Stimulated activated CD8-positive, alpha-beta memory T cell treated with anti-CD3 and anti-CD28 coated beads, Interleukin-15, amount 100 ng/mL, for 48 hours (primary cell): Measurements from ENCODE around the gene VAC14.
"Not testable (repeated sequence)": the region's sequence is repeated elsewhere in the genome, so short reads cannot be mapped to it uniquely, and the experiment has no call there.

Source experiments
- DNase-seq, 2 donors: peaks; one replicate each; pipeline ENCODE4 v3.0.0-alpha.2; 2020; ENCODE audit warnings: low read depth in 2 of 2

The VAC14 gene

DNA sequence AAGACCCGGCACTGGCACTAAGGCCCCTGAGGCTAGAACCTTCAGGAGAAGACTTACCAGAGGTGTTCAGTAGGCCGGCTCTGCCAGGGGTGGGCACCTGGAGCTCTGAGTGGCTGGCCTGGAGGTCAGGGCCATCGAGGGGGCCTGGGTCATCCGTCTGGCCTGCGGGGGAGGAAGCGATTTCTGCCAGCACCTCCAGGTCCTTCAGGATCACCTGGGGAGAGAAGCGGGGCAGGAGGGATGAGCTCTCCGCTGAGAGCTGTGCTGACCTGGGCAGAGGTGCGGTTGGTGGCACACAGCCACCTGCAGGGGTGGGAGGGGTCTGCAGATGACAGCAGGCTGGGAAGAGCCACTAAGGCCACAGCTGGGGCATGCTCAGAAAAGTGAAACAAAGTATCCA lies 56.6 kb downstream of the VAC14 start:
- no peak for DNase-seq

- no peak for DNase-seq
Observed at GRCh38 chr16:70743791-70744190, 57.2 kb downstream of the VAC14 start.

GRCh38 chr16:70742967-70743366 lies 58.0 kb downstream of the VAC14 start:
- DNase-seq = not testable (repeated sequence)

DNA sequence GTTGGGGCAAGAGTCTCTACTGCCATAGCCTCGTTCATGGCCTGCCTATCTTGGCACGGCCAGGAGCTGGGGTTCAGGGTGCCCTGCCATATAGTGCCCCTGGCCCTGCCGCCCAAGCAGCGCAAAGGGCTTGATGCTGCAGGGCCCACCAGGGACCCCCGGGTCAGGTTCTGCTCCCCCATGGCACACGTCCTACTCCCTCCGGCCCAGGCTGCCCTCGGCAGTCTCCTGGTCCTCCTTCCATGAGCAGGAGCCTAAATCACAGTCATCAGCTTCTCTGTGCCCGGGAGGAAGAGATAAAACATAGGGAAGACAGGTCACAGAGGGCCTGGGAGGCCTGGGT lies 59.2 kb downstream of the VAC14 start:
- DNase-seq = no peak

DNA sequence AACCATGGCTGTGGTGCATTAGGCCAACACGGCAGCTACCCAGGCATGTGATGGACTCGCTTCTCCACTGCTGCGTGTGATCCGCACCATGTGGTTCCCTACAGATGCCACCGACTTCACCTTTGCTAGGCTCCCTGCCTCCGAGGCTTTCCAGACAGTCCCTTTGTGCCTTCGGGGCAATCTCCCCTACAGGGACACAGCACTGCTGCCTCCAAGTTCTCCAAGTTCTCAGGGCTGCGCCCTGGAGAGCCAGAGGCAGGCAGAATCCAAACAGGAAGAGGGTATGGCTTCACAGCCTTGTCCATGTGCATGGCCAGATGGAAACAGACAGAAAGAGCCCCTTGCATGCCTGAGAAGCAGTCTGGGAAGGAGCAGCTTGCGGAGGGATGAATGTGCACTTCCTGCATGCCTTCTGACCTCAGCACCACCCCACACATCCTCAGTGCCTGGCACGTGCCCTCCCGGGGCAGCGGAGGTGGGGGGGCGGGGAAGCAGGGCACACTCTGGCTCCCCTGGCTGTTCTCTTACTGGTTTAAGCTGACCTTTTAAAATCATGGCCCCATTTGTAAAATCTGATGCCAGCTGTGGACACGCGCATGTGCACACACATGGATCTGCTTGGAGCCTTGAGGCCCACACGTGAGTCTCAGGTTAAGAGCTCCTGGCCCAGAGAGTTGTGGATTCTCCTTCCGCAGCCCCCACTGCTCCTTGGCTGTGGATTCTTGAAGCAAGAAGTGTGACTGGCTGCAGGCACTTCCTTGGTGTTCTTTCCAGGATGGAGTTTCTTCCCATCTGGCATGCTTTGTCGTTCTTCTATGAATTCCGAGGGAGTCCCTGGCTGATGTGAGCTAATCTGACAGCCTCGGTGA lies 59.8 kb downstream of the VAC14 start:
- no peak for DNase-seq

DNA sequence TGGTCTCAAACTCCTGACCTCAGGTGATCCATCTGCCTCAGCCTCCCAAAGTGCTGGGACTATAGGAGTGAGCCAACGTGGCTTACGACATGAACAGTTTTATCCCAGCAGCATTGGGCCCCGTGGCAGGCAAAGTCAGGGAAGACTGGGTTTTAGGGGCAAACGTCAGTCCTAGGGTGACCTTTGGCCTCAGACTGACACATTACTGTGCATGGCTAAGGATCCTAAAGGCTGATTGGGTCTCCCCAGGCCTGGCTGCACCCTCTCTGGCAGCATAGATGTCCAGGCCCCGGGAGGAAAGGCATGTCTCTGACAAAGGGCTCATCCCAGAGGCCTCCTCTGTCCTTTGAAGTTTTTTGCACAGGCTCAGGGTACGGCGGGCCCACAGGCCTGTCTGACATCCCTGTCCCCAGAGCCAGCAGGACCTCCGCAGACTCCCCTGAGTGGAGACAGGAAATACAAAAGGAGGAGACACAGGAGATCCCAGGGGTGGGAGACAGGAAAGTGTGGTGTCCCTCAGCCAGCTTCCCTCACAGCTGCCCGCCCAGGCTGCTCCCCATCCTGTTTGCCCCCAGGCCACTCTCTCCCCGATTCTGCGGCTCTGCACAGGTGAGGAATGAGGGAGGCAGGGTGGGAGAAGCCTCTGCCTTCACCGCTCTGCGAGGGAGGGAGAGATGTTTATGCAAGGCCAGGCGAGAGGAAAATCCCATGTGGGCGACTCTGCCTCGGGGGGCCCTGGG lies 60.6 kb downstream of the VAC14 start:
- no peak for DNase-seq

DNA sequence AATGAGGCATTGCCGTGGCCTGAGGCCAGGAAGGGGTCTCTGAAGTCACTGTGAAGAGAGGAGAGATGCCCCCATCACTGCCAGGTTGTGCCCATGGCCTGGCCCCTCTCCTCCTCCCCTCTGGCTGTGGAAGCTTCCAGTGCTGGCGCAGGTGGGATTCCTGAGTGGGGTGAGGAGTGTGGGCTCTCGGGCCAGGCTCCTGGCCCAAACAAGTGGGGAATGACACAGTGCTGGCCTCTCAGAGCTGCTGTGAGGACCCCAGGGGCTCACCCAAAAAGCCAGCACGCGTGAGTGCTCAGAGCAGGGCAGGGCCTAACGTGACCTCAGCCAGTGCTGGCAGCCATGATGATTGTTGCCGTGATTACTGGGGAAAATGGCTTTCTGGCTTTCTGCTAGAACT lies 61.6 kb downstream of the VAC14 start:
- DNase-seq = no peak

DNA sequence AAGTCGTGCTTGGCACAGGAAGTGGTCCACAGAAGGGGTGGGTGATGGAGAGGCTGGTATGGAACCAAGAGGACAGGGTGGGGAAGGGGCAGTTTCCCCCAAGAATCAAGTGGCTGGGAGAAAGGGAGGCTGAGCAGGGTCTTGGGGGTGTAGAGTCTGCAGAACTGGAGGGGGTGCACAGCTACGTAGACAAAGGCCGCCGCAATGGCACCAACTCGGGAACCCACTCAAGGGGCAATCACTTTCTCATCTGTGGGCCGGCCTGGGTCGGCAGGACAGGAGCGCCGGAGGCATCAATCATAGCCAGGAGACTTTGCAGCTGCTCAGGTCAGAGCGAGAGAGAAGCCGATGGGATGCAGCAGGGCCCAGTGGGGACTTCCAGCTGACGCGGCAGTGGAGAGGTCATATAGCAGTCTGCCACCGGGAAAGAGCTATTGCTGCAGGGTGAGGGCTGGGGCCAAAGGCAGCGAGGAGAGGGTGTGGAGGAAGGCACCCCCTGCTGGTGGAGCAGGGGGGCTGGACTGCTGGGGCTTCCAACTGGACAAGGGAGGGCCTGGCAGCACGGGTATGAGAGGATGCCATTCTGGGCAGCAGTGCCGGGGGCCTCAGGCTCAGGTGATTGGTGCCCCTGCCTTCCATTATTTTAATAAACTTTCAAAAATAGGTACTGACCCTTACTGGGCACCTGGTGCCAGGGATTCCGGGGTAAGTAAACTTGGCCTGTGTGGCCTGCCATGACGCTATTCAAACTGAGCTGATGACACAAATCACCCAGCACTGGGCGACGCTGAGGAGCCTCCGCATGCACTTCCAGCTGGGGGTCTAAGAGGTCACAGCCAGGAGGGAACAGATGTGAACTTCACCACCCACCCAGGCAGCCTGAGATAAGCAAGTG lies 62.6 kb downstream of the VAC14 start:
- DNase-seq = peak in 1 of 2 donors; percentile 31

DNA sequence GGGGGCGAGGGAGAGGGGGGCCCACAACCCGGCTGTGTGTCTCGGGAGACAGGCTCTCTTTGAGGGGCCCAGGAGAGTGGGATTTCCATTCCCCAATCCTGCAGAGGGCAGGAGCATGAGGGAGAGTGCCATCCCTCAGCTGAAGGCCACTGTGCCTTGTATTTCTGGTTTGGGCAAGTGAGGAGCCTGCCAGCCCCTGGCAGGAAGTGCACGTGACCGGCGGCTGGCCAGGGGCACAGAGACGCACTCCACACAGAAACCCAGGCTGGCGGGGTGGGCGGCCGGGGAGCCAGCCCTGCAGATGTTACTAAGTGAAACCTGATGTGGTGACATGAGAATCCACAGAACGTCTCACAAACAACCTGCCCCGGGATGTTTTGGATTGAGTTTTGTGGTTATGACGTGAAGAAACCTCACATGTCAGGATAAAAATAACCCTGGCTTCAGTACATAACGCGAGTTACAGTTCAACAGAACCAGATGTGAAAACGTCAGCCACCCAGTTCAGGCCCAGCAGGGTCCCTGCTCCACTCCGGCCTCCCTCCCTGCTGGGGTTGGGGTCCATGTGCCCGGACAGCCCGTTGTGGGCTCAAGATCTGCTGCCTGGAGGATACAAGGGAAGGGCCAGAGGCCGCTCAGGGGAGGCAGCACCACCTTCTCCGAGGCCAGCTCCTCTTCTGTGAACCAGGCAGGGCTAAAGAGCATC lies 63.4 kb downstream of the VAC14 start:
- peak; percentile 83 to 87 for DNase-seq

GRCh38 chr16:70736465-70737376 lies 64.2 kb downstream of the VAC14 start:
- peak in 1 of 2 donors; percentile 37 for DNase-seq

DNA sequence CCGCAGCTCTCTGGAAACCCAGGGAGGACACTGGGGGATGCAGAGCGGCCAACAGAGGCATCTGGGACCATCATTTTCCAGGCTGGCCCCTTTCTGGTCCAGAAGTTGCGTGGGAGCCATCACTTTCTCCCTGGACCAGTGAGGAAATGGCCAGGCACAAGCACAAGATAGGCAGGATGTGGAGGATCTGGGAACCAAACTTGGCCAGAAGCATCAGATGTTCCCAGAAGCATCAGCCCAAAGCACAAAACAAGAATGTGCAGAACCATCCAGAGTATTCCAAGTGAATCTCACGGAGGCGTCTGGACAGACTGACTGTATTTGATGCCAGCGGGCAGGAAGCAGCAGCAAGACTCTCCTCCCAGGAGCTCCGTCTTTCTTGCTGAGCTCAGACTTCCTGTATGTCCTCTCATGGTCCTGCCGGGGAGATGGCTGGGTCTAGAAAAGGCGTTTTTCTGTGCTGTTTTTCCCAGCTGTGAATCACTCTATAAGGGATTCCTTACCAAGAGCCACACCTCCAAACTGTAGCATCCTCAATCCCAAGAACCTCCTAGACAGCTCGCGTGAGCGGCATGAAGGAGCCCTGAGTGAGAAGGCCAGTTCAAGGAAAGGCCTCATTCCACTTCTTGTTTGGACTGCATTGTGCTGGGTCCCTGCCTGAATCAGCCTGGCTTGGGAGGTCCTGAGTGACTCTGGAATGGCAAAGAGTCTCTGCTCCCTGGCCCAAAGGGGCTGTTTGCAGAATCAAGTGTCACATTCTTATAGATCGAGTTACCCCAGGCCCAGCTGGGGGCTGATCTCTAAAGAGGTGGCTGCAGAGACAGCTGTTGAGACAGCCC lies 65.6 kb downstream of the VAC14 start:
- DNase-seq = no peak

- DNase-seq = no peak
Observed at GRCh38 chr16:70734522-70735095, 66.3 kb downstream of the VAC14 start.

GRCh38 chr16:70730944-70731343 lies 70.0 kb downstream of the VAC14 start:
- no peak for DNase-seq

- no peak for DNase-seq
Observed at GRCh38 chr16:70730031-70730430, 70.9 kb downstream of the VAC14 start.

DNA sequence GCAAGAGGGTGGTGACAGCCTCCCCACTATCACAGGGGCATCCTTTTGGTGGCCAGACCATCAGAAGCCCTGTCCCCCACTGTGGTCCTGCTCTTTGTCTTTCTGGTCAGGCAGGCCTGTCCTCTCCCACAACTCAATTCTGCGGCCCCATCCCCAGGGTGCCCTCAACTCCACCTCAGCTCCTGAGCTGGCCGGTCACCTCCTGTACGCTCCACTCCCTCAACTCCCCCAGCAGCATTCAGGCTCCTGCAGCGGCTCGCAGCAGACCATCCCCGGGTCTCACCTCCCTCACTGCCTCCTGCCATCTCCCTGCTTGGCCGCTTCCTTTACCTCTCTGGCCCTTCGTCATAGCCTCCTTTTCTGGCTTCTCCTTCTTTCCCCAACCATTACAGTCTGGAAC lies 71.7 kb downstream of the VAC14 start:
- no peak for DNase-seq

DNA sequence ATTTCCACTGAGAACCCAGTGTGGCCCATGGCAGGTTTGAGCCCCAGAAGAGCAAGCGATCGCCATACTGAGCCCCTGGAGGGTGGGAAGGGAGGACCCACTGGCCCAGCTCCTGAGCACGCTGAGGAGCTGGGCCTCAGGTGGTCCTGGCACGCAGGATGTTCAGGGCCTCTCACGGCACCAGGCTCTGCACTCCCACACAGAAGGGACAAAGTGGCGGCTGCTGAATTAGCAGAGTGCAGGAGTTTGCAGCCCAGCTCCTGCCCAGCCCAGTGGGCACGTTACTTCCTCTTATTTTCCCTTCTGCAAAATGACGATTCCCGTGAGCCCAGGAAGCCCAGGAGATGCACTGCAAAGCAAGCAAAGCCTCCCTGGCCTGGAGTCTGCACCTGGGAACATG lies 72.8 kb downstream of the VAC14 start:
- no peak for DNase-seq

DNA sequence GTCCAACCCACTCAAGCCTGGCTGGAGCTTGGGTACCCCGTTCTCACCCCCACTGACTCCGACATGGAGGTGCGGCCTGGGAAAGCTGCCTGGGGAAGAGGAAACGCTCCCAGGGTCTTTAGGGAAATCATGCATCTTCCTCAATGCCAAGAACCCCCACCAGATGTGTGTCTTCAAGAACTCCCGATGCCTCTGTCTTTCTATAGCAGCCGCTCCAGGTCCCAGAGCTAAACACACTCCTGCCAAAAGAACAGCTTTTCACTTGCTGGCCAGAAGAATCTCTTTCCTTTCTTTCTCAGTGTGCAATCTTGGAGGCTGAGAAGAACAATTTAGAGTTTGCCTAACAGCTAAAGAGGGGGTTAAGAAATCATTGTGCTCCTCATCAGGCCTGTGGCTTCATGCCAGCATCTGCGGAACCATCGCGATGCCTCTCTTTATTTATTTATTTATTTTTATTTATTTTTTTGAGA lies 74.0 kb downstream of the VAC14 start:
- no peak for DNase-seq

GRCh38 chr16:70725912-70726828 lies 74.8 kb downstream of the VAC14 start:
- no peak for DNase-seq
